Left lung (tissue), 10 donors: Measurements from ENCODE around the gene PDSS2. TPM values are rescaled to one million over a fixed set of nuclear protein-coding genes. Genes with fewer than 3 reads are reported as not detected.

ENCODE experiments used
- ATAC-seq: fragments of 200-7000 bp; cut with Tn5 transposase; one replicate; pipeline ENCODE4 v1.9.1; 2020; ENCODE audit warnings: moderate library complexity
- DNase-seq, 4 donors: peaks; one replicate each; pipeline ENCODE4 v3.0.0-alpha.2; 2013 to 2020
- H3K27ac ChIP-seq, 2 donors: fragments of 200-600 bp; sonication (generic) in 1 of 2; one replicate each; pipeline versions ENCODE4 v1.5.0 to v1.8.0; 2020 to 2021
- H3K27me3 ChIP-seq, 2 donors: fragments of 200-600 bp; sonication (generic) in 1 of 2; one replicate each; pipeline versions ENCODE4 v1.5.0 to v1.8.0; 2020 to 2021
- H3K36me3 ChIP-seq, 2 donors: fragments of 200-600 bp; sonication (generic) in 1 of 2; one replicate each; pipeline versions ENCODE4 v1.5.0 to v1.8.0; 2020 to 2021
- H3K4me1 ChIP-seq, 2 donors: fragments of 200-600 bp; one replicate each; pipeline ENCODE4 v1.8.0; 2021
- H3K4me3 ChIP-seq, 2 donors: fragments of 200-600 bp; sonication (generic) in 1 of 2; one replicate each; pipeline versions ENCODE4 v1.5.0 to v1.8.0; 2020 to 2021; ENCODE audit warnings: mild to moderate bottlenecking in 1 of 2
- H3K9me3 ChIP-seq, 2 donors: fragments of 200-600 bp; sonication (generic) in 1 of 2; one replicate each; pipeline versions ENCODE4 v1.5.0 to v1.8.0; 2020 to 2021
- intact Hi-C, 2 donors: fragments of 100-400 bp; cut with DNase I; formaldehyde crosslinking; loops; one replicate each; pipeline versions ENCODE4 v1.11.2 to v1.14.2; 2022
- polyA plus RNA-seq, 6 donors: library from polyadenylated mRNA; unstranded; fragments of 120-200 nt; gene quantifications; one replicate each; pipeline ENCODE4 v1.2.1, GENCODE V29; 2013; ENCODE audit not compliant: insufficient read length in 6 of 6
- total RNA-seq, 2 donors: library from RNA; stranded (reverse); fragmentation: NEBNext Ultra II Directional; extraction: Animal tissue kit (Norgen Biotek cat#: 25700); gene quantifications; one replicate each; pipeline ENCODE4 v1.2.1, GENCODE V29; 2021
- TF ChIP-seq, protein P1 (sequence below), 2 donors: fragments of 200-600 bp; sonication (generic) in 1 of 2; IDR thresholded peaks; one replicate each; pipeline versions ENCODE4 v1.5.0 to v1.8.0; 2021; ENCODE audit warnings: antibody characterized with exemption in 2 of 2
- donor health status: DM: no; HTN: yes; CAD: no.
- donor health status: DM: no; HTN: no; CAD: no.

The PDSS2 gene
- total and polyA plus RNA-seq, 8 donors, result 13.9 to 20.6 (median 16.4) TPM

DNA sequence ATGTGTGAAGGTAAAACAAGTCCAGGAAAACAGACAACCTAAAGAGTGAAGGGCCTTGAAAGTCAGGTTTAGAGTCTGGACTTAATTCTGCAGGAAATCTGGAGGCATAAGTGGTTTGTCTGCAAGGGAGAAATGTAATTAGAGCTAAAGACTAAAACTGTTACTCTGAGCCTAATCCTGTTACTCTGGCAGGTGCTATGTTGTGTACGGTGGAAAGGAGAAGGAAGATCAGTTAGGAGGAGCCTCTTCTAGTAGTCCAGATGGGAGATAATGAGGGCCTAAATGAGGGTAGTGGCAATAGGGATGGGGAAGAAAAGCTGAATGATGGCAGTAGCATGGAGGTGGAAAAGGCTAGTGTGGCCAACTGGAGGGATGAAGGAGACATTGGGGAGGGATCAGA lies 118.5 kb downstream of the PDSS2 start:
- H3K4me3 ChIP-seq, result no peak overlapping the region
- DNase-seq (no peak), ATAC-seq (no peak)
- peaks cover 0 to 14% of the 10 kb centered on the region in 2 donors for H3K4me1 ChIP-seq
- no peak overlapping the region for H3K27ac ChIP-seq
- TF ChIP-seq, protein P1, sequence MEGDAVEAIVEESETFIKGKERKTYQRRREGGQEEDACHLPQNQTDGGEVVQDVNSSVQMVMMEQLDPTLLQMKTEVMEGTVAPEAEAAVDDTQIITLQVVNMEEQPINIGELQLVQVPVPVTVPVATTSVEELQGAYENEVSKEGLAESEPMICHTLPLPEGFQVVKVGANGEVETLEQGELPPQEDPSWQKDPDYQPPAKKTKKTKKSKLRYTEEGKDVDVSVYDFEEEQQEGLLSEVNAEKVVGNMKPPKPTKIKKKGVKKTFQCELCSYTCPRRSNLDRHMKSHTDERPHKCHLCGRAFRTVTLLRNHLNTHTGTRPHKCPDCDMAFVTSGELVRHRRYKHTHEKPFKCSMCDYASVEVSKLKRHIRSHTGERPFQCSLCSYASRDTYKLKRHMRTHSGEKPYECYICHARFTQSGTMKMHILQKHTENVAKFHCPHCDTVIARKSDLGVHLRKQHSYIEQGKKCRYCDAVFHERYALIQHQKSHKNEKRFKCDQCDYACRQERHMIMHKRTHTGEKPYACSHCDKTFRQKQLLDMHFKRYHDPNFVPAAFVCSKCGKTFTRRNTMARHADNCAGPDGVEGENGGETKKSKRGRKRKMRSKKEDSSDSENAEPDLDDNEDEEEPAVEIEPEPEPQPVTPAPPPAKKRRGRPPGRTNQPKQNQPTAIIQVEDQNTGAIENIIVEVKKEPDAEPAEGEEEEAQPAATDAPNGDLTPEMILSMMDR (IDR thresholded peaks at IDR 0.05), result no peak
- intact Hi-C loops, result no loop called here
- no peaks in the 10 kb centered on the region for H3K27me3 ChIP-seq
- no peaks in the 10 kb centered on the region for H3K9me3 ChIP-seq
- H3K36me3 ChIP-seq, result no peaks in the 10 kb centered on the region

DNA sequence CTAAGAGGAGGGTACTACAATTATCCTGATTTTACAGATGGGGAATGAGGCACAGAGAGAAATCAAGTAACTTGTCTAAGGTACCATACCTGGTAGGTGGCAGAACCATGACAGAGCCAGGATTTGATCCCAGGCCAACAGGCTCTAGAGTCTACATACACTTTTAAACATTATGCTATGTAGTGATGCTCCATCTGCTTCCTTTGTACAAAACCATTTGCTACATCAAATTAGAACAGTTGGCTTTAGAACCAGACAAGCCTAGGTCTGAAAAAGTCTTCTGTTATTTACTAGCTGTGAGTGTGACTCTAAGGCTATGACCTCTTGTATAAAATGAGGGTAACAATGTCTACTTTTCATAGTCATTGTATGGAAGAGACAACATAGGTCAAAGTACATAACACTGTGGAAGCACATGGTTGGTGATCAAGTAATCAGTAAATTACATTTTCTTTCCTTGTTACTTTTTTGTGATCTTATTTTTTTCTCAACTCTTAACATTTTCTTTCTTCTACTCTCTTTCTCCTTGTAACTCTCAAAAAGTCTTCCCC lies 122.1 kb downstream of the PDSS2 start:
- H3K9me3 ChIP-seq, result no peaks in the 10 kb centered on the region
- H3K36me3 ChIP-seq, result peaks cover 0 to 4% of the 10 kb centered on the region in 2 donors
- DNase-seq (no peak), ATAC-seq (no peak)
- TF ChIP-seq, protein P1 (IDR thresholded peaks at IDR 0.05), result no peak
- intact Hi-C loops, result no loop called here
- H3K4me3 ChIP-seq, result no peak overlapping the region
- H3K4me1 ChIP-seq, result peaks cover 0 to 5% of the 10 kb centered on the region in 2 donors
- H3K27me3 ChIP-seq, result no peaks in the 10 kb centered on the region
- no peak overlapping the region for H3K27ac ChIP-seq

DNA sequence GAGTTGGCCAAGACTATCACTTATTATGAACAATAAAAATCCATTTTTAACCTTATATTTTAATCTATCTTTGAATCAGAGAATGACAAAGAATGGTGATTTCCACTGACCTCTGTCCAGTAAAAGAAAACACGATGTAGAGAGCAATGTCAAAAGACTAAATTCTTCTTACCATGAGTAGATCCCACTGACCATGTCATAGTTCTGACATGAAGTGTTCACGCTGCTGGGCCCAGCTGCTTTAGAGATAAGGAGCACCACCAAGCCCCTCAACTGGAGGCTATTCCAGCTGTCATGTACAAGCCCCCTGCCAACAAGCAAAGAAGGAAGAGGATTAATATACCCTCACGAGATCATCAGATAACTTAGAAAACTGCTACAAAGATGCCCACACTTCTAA lies 125.3 kb downstream of the PDSS2 start:
- TF ChIP-seq, protein P1 (IDR thresholded peaks at IDR 0.05), result no peak
- no peak overlapping the region for H3K4me3 ChIP-seq

DNA sequence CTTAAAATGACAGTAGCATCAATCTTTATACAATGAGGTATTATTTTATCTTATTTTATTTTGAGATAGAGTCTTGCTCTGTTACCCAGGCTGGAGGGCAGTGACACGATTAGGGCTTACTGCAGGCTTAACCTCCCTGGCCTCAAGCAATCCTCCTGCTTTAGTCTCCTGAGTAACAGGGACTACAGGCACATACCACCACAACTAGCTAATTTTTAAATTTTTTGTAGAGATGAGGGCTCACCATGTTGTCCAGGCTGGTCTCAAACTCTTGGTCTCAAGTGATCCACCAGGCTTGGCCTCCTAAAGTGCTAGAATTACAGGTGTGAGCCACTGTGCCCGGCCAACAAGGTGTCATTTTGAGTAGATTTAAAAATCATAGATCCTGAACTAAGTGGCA lies 125.9 kb downstream of the PDSS2 start:
- intact Hi-C loops, result no loop called here
- no peak overlapping the region for H3K27ac ChIP-seq
- no peaks in the 10 kb centered on the region for H3K9me3 ChIP-seq
- TF ChIP-seq, protein P1 (IDR thresholded peaks at IDR 0.05), result no peak
- peaks cover 0 to 3% of the 10 kb centered on the region in 2 donors for H3K4me1 ChIP-seq
- no peak overlapping the region for H3K4me3 ChIP-seq
- DNase-seq, result no peak
- ATAC-seq, result no peak
- no peaks in the 10 kb centered on the region for H3K27me3 ChIP-seq
- peaks cover 0 to 4% of the 10 kb centered on the region in 2 donors for H3K36me3 ChIP-seq

More for the DNA sequence above, 125.3 kb downstream of the PDSS2 start:
- H3K9me3 ChIP-seq, result no peaks in the 10 kb centered on the region
- peaks cover 0 to 4% of the 10 kb centered on the region in 2 donors for H3K36me3 ChIP-seq
- no peak for DNase-seq
- no peak for ATAC-seq
- no peak overlapping the region for H3K27ac ChIP-seq
- H3K27me3 ChIP-seq, result no peaks in the 10 kb centered on the region
- peaks cover 0 to 3% of the 10 kb centered on the region in 2 donors for H3K4me1 ChIP-seq
- intact Hi-C loops, result no loop called here

DNA sequence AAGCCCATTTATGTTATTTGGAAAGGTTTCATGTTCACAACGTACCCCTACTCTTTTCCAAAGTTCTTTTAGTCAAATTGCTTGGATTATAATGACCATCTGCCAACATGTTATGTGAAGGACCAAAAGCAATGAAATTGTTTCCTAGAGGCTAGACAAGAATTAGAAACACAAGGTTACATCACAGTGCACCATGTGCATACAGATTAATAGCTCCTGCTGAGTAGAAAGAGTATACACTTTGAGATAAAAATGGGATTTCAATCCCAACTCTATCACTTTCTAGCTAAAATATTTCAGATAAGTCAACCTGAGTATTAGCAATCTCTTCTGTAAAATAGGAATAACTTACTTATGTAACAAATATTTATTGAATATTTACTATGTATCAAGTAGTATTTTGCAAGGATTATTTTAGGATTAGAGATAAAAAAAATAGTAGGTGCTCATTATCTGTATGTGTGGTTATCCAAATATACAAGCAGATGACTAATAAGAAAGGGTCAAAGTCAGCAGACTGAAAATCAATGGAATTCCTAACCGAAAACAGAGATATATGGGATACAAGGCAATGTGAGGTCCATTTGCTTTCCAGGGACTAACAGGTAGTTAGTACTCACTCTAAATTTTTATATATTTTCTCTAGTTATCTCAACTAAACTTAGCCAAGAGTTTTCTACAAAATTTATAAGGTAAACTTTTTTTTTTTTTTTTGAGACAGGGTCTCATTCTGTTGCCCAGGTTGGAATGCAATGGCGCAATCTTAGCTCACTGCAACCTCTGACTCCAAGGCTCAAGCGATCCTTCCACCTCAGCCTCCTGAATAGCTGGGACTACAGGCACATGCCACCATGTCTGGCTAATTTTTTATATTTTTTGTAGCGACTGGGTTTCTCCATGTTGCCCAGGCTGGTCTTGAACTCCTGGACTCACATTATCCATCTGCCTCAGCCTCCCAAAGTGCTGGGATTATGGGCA lies 127.7 kb downstream of the PDSS2 start:
- intact Hi-C loops, result no loop called here
- DNase-seq, result no peak

More for the DNA sequence above, 127.7 kb downstream of the PDSS2 start:
- H3K27ac ChIP-seq, result no peak overlapping the region
- TF ChIP-seq, protein P1 (IDR thresholded peaks at IDR 0.05), result no peak
- peaks cover 0 to 3% of the 10 kb centered on the region in 2 donors for H3K4me1 ChIP-seq
- H3K4me3 ChIP-seq, result no peak overlapping the region
- H3K36me3 ChIP-seq, result peaks cover 0 to 4% of the 10 kb centered on the region in 2 donors
- no peaks in the 10 kb centered on the region for H3K27me3 ChIP-seq
- ATAC-seq, result no peak
- no peaks in the 10 kb centered on the region for H3K9me3 ChIP-seq
